OCI-LY7 (cell line): ENCODE data around the gene HTRA1. TPM values are rescaled to one million over a fixed set of nuclear protein-coding genes. Genes with fewer than 3 reads are reported as not detected.

ENCODE experiments used
- BruUV-seq: library from RNA; stranded (reverse); fragments of 400-500 nt; replicated peaks from 2 replicates; lab custom pipeline; 2021; lab: Mats Ljungman, UMichigan
- CTCF ChIA-PET: fragments of 300-600 bp; sonication (Branson Sonifier 250); formaldehyde crosslinking; loops from one replicate; lab custom pipeline; 2022; ENCODE audit warnings: antibody characterized with exemption; ENCODE audit not compliant: unreplicated experiment; lab: Charles Lee
- POLR2A ChIA-PET: fragments of 300-600 bp; sonication (Branson Sonifier 250); formaldehyde crosslinking; loops from one replicate; lab custom pipeline; 2022; ENCODE audit warnings: antibody characterized with exemption; lab: Charles Lee
- DNase-seq: peaks from one replicate; pipeline ENCODE4 v3.0.0-alpha.2; 2015; ENCODE audit warnings: low spot score
- H2AFZ ChIP-seq: fragments of 200-600 bp; sonication (generic), shearing (Covaris generic); 2 replicates; pipeline ENCODE4 v1.6.1; 2014; ENCODE audit warnings: mild to moderate bottlenecking, antibody characterized with exemption, low read length, moderate library complexity
- H3K27ac ChIP-seq: fragments of 200-600 bp; sonication (generic); 2 replicates; pipeline ENCODE4 v1.5.1; 2014; ENCODE audit warnings: mixed run types, low read depth, mild to moderate bottlenecking, moderate library complexity, low read length, inconsistent platforms; ENCODE audit not compliant: poor library complexity, severe bottlenecking
- H3K36me3 ChIP-seq: fragments of 200-600 bp; sonication (generic); 2 replicates; pipeline ENCODE4 v1.6.1; 2014; ENCODE audit warnings: mild to moderate bottlenecking, antibody characterized with exemption, low read length, moderate library complexity, mixed read lengths; ENCODE audit not compliant: insufficient read depth
- H3K4me1 ChIP-seq: fragments of 200-600 bp; sonication (generic); 2 replicates; pipeline ENCODE4 v1.5.1; 2014; ENCODE audit warnings: mild to moderate bottlenecking, low read length; ENCODE audit not compliant: insufficient read depth, poor library complexity, severe bottlenecking
- H3K4me2 ChIP-seq: fragments of 200-600 bp; sonication (generic); 2 replicates; pipeline ENCODE4 v1.6.1; 2014; ENCODE audit warnings: mild to moderate bottlenecking, low read length
- H3K4me3 ChIP-seq: fragments of 200-600 bp; sonication (generic); 2 replicates; pipeline ENCODE4 v1.5.1; 2014; ENCODE audit warnings: mild to moderate bottlenecking, low read depth, low read length; ENCODE audit not compliant: poor library complexity, severe bottlenecking
- H3K79me2 ChIP-seq: fragments of 200-600 bp; sonication (generic); 2 replicates; pipeline ENCODE4 v1.6.1; 2016; ENCODE audit warnings: low read depth, mild to moderate bottlenecking, low read length, moderate library complexity, mixed read lengths; ENCODE audit not compliant: insufficient read depth
- H3K9me2 ChIP-seq: fragments of 200-600 bp; sonication (generic); 2 replicates; pipeline ENCODE4 v1.6.1; 2016; ENCODE audit warnings: mild to moderate bottlenecking, low read length, mixed read lengths; ENCODE audit not compliant: insufficient read depth
- H3K9me3 ChIP-seq: fragments of 200-600 bp; sonication (generic); 2 replicates; pipeline ENCODE4 v1.6.1; 2014; ENCODE audit warnings: mild to moderate bottlenecking, mixed run types, low read length, mixed read lengths
- H4K20me1 ChIP-seq: fragments of 200-600 bp; sonication (generic); 2 replicates; pipeline ENCODE4 v1.6.1; 2014; ENCODE audit warnings: mild to moderate bottlenecking, antibody characterized with exemption, low read length, moderate library complexity, mixed read lengths; ENCODE audit not compliant: insufficient read depth
- CTCF ChIP-seq: fragments of 200-600 bp; sonication (generic); conservative IDR thresholded peaks from 2 replicates; pipeline ENCODE4 v1.5.1; 2014; ENCODE audit warnings: mild to moderate bottlenecking, antibody characterized with exemption, low read length, moderate library complexity, mixed read lengths
- EZH2phosphoT487 ChIP-seq: fragments of 200-600 bp; sonication (generic); IDR thresholded peaks from 2 replicates; pipeline ENCODE4 v1.6.1; 2018; ENCODE audit warnings: low read depth, borderline replicate concordance, mild to moderate bottlenecking, mixed run types, antibody characterized with exemption, low read length, moderate library complexity, mixed read lengths
- intact Hi-C: fragments of 100-400 bp; cut with micrococcal nuclease; formaldehyde crosslinking; loops from one replicate; pipeline ENCODE4 v1.10.0; 2022; ENCODE audit not compliant: unreplicated experiment
- total RNA-seq, 2 experiments: library from RNA; depleted of rRNA in 1 of 2; stranded (reverse); fragments of >200 nt in 1 of 2; shearing (Covaris generic) in 1 of 2; gene quantifications; 2 replicates each; pipeline ENCODE4 v1.2.3, GENCODE V29; 2014 to 2022

The HTRA1 gene
- total RNA-seq, 2 experiments from 2014 or later: not detected

- BruUV-seq: no TSS peak
- DNase-seq: no peak
- Histone ChIP-seq H3K9me2 (no peaks in the 10 kb centered on the region), H3K4me2 (no peak overlapping the region), H3K9me3 (no peaks in the 10 kb centered on the region), H3K4me3 (no peak overlapping the region), H3K36me3 (no peaks in the 10 kb centered on the region), H4K20me1 (no peaks in the 10 kb centered on the region), H3K27ac (no peak overlapping the region), H3K79me2 (no peaks in the 10 kb centered on the region), H3K4me1 (no peaks in the 10 kb centered on the region), H2AFZ (no peak overlapping the region)
- TF ChIP-seq EZH2phosphoT487 (no peak), CTCF (no peak)
- intact Hi-C loops: no loop called here
- CTCF ChIA-PET: no interaction called here
- POLR2A ChIA-PET: interaction anchor here (1.1 kb wide), 1 partner anchor 11 kb away, joined by 3 read pairs; no protein-coding TSS in a partner anchor
These were observed 46.3 kb downstream of the HTRA1 start for GRCh38 chr10:122507616-122508015.

GRCh38 chr10:122508021-122508420, 46.7 kb downstream of the HTRA1 start:
- Histone ChIP-seq H3K4me3 (no peak overlapping the region), H3K9me3 (no peaks in the 10 kb centered on the region), H4K20me1 (no peaks in the 10 kb centered on the region), H3K4me1 (no peaks in the 10 kb centered on the region), H3K79me2 (no peaks in the 10 kb centered on the region), H3K9me2 (no peaks in the 10 kb centered on the region), H3K36me3 (no peaks in the 10 kb centered on the region), H3K4me2 (no peak overlapping the region), H2AFZ (no peak overlapping the region), H3K27ac (no peak overlapping the region)
- no TSS peak for BruUV-seq
- intact Hi-C loops: no loop called here
- POLR2A ChIA-PET: interaction anchor here (1.1 kb wide), 1 partner anchor 11 kb away, joined by 3 read pairs; no protein-coding TSS in a partner anchor
- TF ChIP-seq CTCF (no peak), EZH2phosphoT487 (no peak)
- CTCF ChIA-PET: no interaction called here
- no peak for DNase-seq

GRCh38 chr10:122509323-122509722, 48.0 kb downstream of the HTRA1 start:
- no peak for TF ChIP-seq CTCF
- Histone ChIP-seq H3K4me1 (no peaks in the 10 kb centered on the region), H2AFZ (no peak overlapping the region), H3K27ac (no peak overlapping the region), H3K4me2 (no peak overlapping the region), H3K79me2 (no peaks in the 10 kb centered on the region), H4K20me1 (no peaks in the 10 kb centered on the region), H3K4me3 (no peak overlapping the region), H3K9me3 (no peaks in the 10 kb centered on the region), H3K9me2 (no peaks in the 10 kb centered on the region), H3K36me3 (no peaks in the 10 kb centered on the region)
- ChIA-PET POLR2A (interaction anchor here (0.9 kb wide), 1 partner anchor 30 kb away, joined by 3 read pairs; no protein-coding TSS in a partner anchor), CTCF (no interaction called here)
- intact Hi-C loops: no loop called here
- no peak for DNase-seq
- no TSS peak for BruUV-seq
